ENCODE data around the gene AKAP13.

AKAP13 gene

GRCh38 chr15:85630311-85630710 lies 249.9 kb downstream of the AKAP13 start:
- peaks cover under 1% of the 10 kb centered on the region for H3K9me3 Mint-ChIP-seq
- H3K4me3 Mint-ChIP-seq, result no peak overlapping the region
- H3K4me1 Mint-ChIP-seq, result peaks cover 14% of the 10 kb centered on the region
- H3K36me3 Mint-ChIP-seq (ENCODE audit: low read depth), result peaks cover 38% of the 10 kb centered on the region
- peak overlapping the region; percentile 72 for H3K27ac Mint-ChIP-seq
- no peak for DNase-seq
- H3K27me3 Mint-ChIP-seq (ENCODE audit: low read depth, poor library complexity), result no peaks in the 10 kb centered on the region
- TF ChIP-seq, protein P1, sequence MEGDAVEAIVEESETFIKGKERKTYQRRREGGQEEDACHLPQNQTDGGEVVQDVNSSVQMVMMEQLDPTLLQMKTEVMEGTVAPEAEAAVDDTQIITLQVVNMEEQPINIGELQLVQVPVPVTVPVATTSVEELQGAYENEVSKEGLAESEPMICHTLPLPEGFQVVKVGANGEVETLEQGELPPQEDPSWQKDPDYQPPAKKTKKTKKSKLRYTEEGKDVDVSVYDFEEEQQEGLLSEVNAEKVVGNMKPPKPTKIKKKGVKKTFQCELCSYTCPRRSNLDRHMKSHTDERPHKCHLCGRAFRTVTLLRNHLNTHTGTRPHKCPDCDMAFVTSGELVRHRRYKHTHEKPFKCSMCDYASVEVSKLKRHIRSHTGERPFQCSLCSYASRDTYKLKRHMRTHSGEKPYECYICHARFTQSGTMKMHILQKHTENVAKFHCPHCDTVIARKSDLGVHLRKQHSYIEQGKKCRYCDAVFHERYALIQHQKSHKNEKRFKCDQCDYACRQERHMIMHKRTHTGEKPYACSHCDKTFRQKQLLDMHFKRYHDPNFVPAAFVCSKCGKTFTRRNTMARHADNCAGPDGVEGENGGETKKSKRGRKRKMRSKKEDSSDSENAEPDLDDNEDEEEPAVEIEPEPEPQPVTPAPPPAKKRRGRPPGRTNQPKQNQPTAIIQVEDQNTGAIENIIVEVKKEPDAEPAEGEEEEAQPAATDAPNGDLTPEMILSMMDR (IDR thresholded peaks at IDR 0.05), result no peak

DNA sequence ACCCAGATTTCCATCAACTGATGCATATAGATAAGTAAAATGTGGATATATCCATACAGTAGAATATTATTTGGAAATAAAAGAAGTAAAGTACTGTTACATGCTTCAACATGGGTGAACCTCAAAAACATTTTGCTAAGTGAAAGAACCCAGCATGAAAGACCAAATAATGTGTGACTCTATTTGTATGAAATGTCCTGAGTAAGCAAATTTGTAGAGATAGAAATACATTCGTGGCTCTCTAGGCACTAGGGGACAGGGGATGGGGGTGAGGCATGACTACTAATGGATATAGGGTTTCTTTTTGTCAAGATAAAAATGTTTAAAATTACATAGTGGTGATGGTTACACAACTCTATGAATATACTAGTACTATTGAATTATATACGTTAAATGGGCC lies 250.6 kb downstream of the AKAP13 start:
- peaks cover 6% of the 10 kb centered on the region for H3K9me3 Mint-ChIP-seq
- DNase-seq, result no peak
- H3K4me1 Mint-ChIP-seq, result peaks cover 14% of the 10 kb centered on the region
- peak overlapping the region; percentile 67 for H3K27ac Mint-ChIP-seq
- no peaks in the 10 kb centered on the region for H3K27me3 Mint-ChIP-seq (ENCODE audit: low read depth, poor library complexity)
- H3K4me3 Mint-ChIP-seq, result no peak overlapping the region
- peaks cover 40% of the 10 kb centered on the region for H3K36me3 Mint-ChIP-seq (ENCODE audit: low read depth)
- TF ChIP-seq, protein P1 (IDR thresholded peaks at IDR 0.05), result no peak

DNA sequence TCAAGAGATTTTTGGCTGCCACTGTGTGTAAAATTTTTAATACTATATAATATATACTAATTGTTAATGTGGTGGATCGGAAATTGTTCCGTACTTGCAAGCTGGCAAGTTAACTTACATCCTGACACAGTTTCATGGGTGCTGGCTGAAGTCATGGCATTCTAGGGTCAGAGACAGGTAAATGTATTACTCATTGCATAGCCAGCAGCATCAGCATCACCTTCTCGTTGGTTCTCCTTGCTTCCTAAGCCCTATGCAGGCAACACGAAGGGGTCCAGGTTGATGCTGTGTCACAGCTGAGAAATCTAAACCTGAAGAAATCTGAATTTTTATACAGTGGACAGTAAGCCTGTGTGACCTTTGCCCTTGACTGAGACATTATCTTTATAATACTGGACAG lies 251.6 kb downstream of the AKAP13 start:
- peaks cover 14% of the 10 kb centered on the region for H3K4me1 Mint-ChIP-seq
- DNase-seq, result no peak
- H3K9me3 Mint-ChIP-seq, result peaks cover 10% of the 10 kb centered on the region
- TF ChIP-seq, protein P1 (IDR thresholded peaks at IDR 0.05), result no peak
- H3K36me3 Mint-ChIP-seq (ENCODE audit: low read depth), result peaks cover 43% of the 10 kb centered on the region
- H3K27me3 Mint-ChIP-seq (ENCODE audit: low read depth, poor library complexity), result no peaks in the 10 kb centered on the region
- no peak overlapping the region for H3K4me3 Mint-ChIP-seq
- H3K27ac Mint-ChIP-seq, result no peak overlapping the region

DNA sequence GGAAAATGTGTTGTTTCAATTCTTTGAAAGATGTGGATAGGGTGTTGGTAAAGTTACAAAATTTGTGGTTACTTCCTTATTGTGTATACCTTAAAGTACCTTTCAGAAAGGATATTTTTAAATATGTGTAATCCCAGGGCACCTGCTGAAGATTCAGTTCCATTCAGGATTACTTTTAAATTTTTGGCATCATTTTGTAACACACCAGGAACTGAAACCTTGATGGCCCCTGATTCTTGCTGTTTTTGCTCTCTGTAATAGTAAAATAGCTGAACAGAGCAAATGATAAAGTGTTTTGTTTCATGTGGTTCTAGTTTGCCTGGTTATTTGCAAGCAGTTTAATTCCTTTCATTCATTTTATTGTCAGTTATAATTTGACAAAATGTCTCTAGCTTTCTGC lies 253.5 kb downstream of the AKAP13 start:
- Mint-ChIP-seq H3K4me3 (no peak overlapping the region), H3K4me1 (peaks cover 13% of the 10 kb centered on the region), H3K9me3 (peaks cover 10% of the 10 kb centered on the region), H3K27me3 (ENCODE audit: low read depth, poor library complexity) (no peaks in the 10 kb centered on the region), H3K36me3 (ENCODE audit: low read depth) (peaks cover 51% of the 10 kb centered on the region), H3K27ac (no peak overlapping the region)
- DNase-seq, result no peak
- TF ChIP-seq, protein P1 (IDR thresholded peaks at IDR 0.05), result no peak

DNA sequence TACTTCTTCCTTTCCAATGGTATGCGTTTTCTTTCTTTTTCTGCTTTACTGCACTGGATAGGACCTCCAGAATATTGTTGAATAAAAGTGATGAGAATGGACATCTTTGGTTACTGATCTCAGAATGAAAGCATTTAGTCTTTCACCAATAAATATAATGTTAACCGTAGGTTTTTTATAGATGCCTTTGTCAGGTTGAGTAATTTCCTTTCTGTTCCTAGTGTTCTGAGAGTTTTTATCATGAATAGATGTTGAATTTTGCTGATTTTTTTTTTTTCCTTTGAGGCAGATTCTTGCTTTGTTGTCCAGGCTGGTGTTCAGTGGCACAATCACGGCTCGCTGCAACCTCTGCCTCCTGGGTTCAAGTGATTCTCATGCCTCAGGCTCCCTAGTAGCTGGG lies 255.9 kb downstream of the AKAP13 start:
- TF ChIP-seq, protein P1 (IDR thresholded peaks at IDR 0.05), result no peak
- Mint-ChIP-seq H3K9me3 (peaks cover 10% of the 10 kb centered on the region), H3K27me3 (ENCODE audit: low read depth, poor library complexity) (no peaks in the 10 kb centered on the region), H3K4me1 (peaks cover 4% of the 10 kb centered on the region), H3K36me3 (ENCODE audit: low read depth) (peaks cover 69% of the 10 kb centered on the region), H3K4me3 (no peak overlapping the region), H3K27ac (no peak overlapping the region)
- DNase-seq, result no peak

DNA sequence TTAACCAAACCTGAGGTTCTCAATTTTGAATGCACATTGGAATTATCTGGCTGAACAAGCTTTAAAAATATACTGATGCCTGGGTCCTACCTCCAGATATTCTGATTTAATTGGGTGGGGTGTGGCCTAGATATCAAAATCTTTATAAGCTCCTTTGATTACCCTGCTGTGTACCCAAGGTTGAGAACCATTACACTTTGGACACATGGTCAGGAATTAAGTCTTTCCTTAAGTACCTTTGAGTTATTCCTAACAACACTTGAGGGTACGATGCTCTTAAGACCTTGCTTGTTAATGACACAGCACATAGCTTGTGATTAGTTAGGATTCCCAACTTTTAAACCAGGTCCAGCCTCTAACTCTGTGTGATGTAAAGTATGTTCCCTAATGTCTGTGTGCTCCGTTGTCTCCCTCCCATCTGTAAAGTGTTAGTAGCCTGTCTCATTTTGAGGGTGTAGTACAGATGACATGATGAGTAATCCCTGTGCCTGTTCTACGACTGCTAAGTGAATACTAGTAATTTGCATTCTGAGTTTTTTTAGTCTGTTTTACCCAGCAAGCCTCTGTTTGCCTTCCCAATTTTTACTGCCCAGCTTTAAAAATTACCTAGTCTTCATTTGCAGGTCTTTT lies 259.5 kb downstream of the AKAP13 start:
- no peak overlapping the region for H3K27ac Mint-ChIP-seq
- peaks cover 77% of the 10 kb centered on the region for H3K36me3 Mint-ChIP-seq (ENCODE audit: low read depth)
- H3K27me3 Mint-ChIP-seq (ENCODE audit: low read depth, poor library complexity), result no peaks in the 10 kb centered on the region
- peaks cover 10% of the 10 kb centered on the region for H3K9me3 Mint-ChIP-seq
- peaks cover 26% of the 10 kb centered on the region for H3K4me1 Mint-ChIP-seq
- H3K4me3 Mint-ChIP-seq, result no peak overlapping the region
- no peak for DNase-seq
- TF ChIP-seq, protein P1 (IDR thresholded peaks at IDR 0.05), result no peak

Measured in nephron progenitor cell (in vitro differentiated cells).